Lower leg skin (tissue), 3 donors: ENCODE measurements around the gene EPS8L2.

ENCODE experiments used
- POLR2A ChIP-seq, 2 donors: fragments of 450-650 bp; IDR thresholded peaks; one replicate each; pipeline ENCODE4 v1.6.1; 2016 to 2017; ENCODE audit warnings: antibody characterized with exemption in 2 of 2, mild to moderate bottlenecking in 1 of 2, moderate library complexity in 1 of 2
- TF ChIP-seq, protein P1 (sequence below), 3 donors: fragments of 450-650 bp; IDR thresholded peaks; one replicate each; pipeline ENCODE4 v1.5.1; 2016; ENCODE audit warnings: antibody characterized with exemption in 3 of 3, mild to moderate bottlenecking in 3 of 3, moderate library complexity in 2 of 3

DNA sequence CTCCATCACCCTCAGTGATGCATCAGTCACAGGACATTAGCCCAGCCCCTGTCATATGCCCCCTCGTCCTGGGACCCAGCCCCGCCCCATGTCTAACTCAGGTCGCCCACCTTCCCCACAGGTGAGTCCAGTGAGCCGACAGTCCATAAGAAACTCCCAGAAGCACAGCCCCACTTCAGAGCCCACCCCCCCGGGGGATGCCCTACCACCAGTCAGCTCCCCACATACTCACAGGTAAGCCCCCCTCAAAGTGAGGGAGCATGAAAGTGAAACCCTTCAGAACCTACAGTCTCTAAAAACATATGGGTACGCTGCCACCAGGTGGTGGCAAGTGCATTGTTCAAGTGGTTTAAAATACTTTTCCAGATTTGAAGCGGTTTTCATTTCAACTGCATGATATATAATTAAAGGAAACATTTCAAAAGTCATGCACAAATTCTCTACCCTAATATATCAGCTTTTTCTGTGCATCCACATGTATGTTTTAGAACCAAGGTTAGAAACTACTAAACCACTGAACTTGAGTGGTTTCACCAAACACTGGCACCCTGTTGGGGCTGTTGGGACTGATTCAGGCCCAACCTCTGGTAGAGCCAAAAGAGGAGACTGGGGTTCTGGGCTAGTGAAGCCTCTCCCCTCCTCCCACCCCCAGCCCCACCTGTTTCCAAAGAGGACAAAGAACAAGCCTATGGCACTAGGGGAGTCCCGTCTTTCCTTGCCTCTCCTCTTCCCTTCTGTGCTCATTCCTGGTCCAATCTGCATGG lies 17.3 kb downstream of the EPS8L2 start:
- TF ChIP-seq, protein P1, sequence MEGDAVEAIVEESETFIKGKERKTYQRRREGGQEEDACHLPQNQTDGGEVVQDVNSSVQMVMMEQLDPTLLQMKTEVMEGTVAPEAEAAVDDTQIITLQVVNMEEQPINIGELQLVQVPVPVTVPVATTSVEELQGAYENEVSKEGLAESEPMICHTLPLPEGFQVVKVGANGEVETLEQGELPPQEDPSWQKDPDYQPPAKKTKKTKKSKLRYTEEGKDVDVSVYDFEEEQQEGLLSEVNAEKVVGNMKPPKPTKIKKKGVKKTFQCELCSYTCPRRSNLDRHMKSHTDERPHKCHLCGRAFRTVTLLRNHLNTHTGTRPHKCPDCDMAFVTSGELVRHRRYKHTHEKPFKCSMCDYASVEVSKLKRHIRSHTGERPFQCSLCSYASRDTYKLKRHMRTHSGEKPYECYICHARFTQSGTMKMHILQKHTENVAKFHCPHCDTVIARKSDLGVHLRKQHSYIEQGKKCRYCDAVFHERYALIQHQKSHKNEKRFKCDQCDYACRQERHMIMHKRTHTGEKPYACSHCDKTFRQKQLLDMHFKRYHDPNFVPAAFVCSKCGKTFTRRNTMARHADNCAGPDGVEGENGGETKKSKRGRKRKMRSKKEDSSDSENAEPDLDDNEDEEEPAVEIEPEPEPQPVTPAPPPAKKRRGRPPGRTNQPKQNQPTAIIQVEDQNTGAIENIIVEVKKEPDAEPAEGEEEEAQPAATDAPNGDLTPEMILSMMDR (IDR thresholded peaks at IDR 0.05): no peak
- no peak for TF ChIP-seq POLR2A (IDR thresholded peaks at IDR 0.05)
